HepG2 (cell line): ENCODE measurements around the gene TMX3. TPM values are rescaled to one million over a fixed set of nuclear protein-coding genes. Genes with fewer than 3 reads are reported as not detected.

ENCODE experiments used
- ATAC-seq: fragments of 200-7000 bp; cut with Tn5 transposase; 3 replicates; pipeline ENCODE4 v1.9.1; 2020; ENCODE audit warnings: mild to moderate bottlenecking, moderate library complexity
- BruUV-seq: library from RNA; stranded (reverse); fragments of 400-500 nt; replicated peaks from 2 replicates; lab custom pipeline; 2021; lab: Mats Ljungman, UMichigan
- CTCF ChIA-PET: fragments of 300-600 bp; formaldehyde crosslinking; extraction: SDS; loops from one replicate; lab custom pipeline; 2021; ENCODE audit warnings: low total read pairs, inconsistent platforms, low intra/inter-chr PET ratio; lab: Yijun Ruan, JAX
- POLR2A ChIA-PET: fragments of 350-600 bp; sonication (Branson Sonifier 250); formaldehyde crosslinking; loops from one replicate; lab custom pipeline; 2020; ENCODE audit warnings: antibody characterized with exemption, inconsistent platforms; lab: Yijun Ruan, JAX
- DNase-seq: peaks from one replicate; pipeline ENCODE4 v3.0.0-alpha.2; 2015; ENCODE audit warnings: low spot score
- FAIRE-seq: peaks from 3 replicates; lab custom pipeline; 2011; peaks lifted over from hg19 to GRCh38; lab: Jason Lieb, UNC
- H2AFZ ChIP-seq: one replicate; pipeline ENCODE4 v1.6.1; 2011; ENCODE audit warnings: low read length, inconsistent platforms
- H3K27ac ChIP-seq: fragments of 300-600 bp; 3 replicates; pipeline ENCODE4 v1.8.0; 2011; ENCODE audit warnings: mixed run types, mild to moderate bottlenecking, mixed read lengths, low read length, inconsistent platforms; ENCODE audit not compliant: insufficient read depth; ENCODE audit errors: extremely low read length
- H3K27me3 ChIP-seq, 2 experiments: fragments of 200-600 bp in 1 of 2; 2 replicates in 1 of 2; 3 replicates in 1 of 2; pipeline versions ENCODE4 v1.6.0 to v1.8.0; 2011; ENCODE audit warnings: low read length in 2 of 2, mild to moderate bottlenecking in 2 of 2, moderate library complexity in 2 of 2, inconsistent platforms in 1 of 2; ENCODE audit not compliant: insufficient read depth in 2 of 2, control insufficient read depth in 1 of 2
- H3K36me3 ChIP-seq, 2 experiments: fragments of 200-600 bp in 1 of 2; replicated peaks in 1 of 2; 2 replicates in 1 of 2; 3 replicates in 1 of 2; pipeline versions ENCODE4 v1.5.1 to v1.8.0; 2011; ENCODE audit warnings: low read length in 2 of 2, inconsistent platforms in 1 of 2; ENCODE audit not compliant: insufficient read depth in 2 of 2, control insufficient read depth in 1 of 2
- H3K4me1 ChIP-seq: 2 replicates; pipeline ENCODE4 v1.5.1; 2012; ENCODE audit warnings: low read length, inconsistent platforms; ENCODE audit not compliant: insufficient read depth
- H3K4me2 ChIP-seq: 2 replicates; pipeline ENCODE4 v1.6.0; 2011; ENCODE audit warnings: low read depth, low read length, inconsistent platforms
- H3K4me3 ChIP-seq, 3 experiments: fragments of 200-600 bp in 1 of 3; sonication (generic), shearing (Covaris generic) in 1 of 3; replicated peaks in 1 of 3; 2 replicates each; pipeline ENCODE4 v1.5.1; 2011 to 2016; ENCODE audit warnings: low read length in 3 of 3, inconsistent platforms in 2 of 3, low read depth in 2 of 3, mild to moderate bottlenecking in 2 of 3, control low read depth in 1 of 3, mixed read lengths in 1 of 3; ENCODE audit not compliant: insufficient read depth in 1 of 3
- H3K79me2 ChIP-seq: one replicate; pipeline ENCODE4 v1.6.1; 2011; ENCODE audit warnings: low read length, inconsistent platforms; ENCODE audit not compliant: insufficient read depth
- H3K9ac ChIP-seq: 2 replicates; pipeline ENCODE4 v1.6.0; 2011; ENCODE audit warnings: mild to moderate bottlenecking, low read depth, low read length, inconsistent platforms; ENCODE audit not compliant: insufficient read depth
- H3K9me3 ChIP-seq: 2 replicates; pipeline ENCODE4 v1.5.1; 2012; ENCODE audit warnings: mild to moderate bottlenecking, low read length
- H4K20me1 ChIP-seq: 2 replicates; pipeline ENCODE4 v1.6.0; 2011; ENCODE audit warnings: inconsistent platforms, mild to moderate bottlenecking, low read length, moderate library complexity; ENCODE audit not compliant: insufficient read depth
- BCL3 ChIP-seq: sonication (generic); formaldehyde crosslinking; IDR thresholded peaks from 2 replicates; pipeline ENCODE4 v1.5.1; 2020; ENCODE audit warnings: mild to moderate bottlenecking, missing genetic modification reagents, moderate library complexity
- CENPT ChIP-seq: sonication (generic); formaldehyde crosslinking; IDR thresholded peaks from 2 replicates; pipeline ENCODE4 v1.8.0; 2022; ENCODE audit warnings: low read depth, mild to moderate bottlenecking, moderate library complexity, missing genetic modification reagents
- JARID2 ChIP-seq: sonication (generic); formaldehyde crosslinking; IDR thresholded peaks from 2 replicates; pipeline ENCODE4 v1.8.1; 2023; ENCODE audit warnings: missing genetic modification reagents, inconsistent platforms; ENCODE audit not compliant: insufficient replicate concordance
- NFRKB ChIP-seq: fragments of 450-650 bp; IDR thresholded peaks from 2 replicates; pipeline ENCODE4 v1.6.1; 2017
- PHF5A ChIP-seq: IDR thresholded peaks from one replicate; pipeline ENCODE4 v1.6.1; 2018; ENCODE audit warnings: low read depth, missing genetic modification reagents; ENCODE audit not compliant: unreplicated experiment
- SNAI1 ChIP-seq: sonication (generic); formaldehyde crosslinking; IDR thresholded peaks from 2 replicates; pipeline ENCODE4 v1.5.0; 2020; ENCODE audit warnings: mild to moderate bottlenecking, missing genetic modification reagents, borderline replicate concordance
- TFDP1 ChIP-seq: IDR thresholded peaks from 2 replicates; pipeline ENCODE4 v1.6.1; 2016; ENCODE audit warnings: missing compliant biosample characterization, missing genetic modification reagents, borderline replicate concordance
- ZNF224 ChIP-seq: sonication (generic); formaldehyde crosslinking; IDR thresholded peaks from 2 replicates; pipeline ENCODE4 v1.5.0; 2020; ENCODE audit warnings: mild to moderate bottlenecking, missing genetic modification reagents
- ZNF430 ChIP-seq: sonication (generic); formaldehyde crosslinking; IDR thresholded peaks from 2 replicates; pipeline ENCODE4 v1.9.0; 2021; ENCODE audit warnings: mild to moderate bottlenecking, missing genetic modification reagents
- ZNF891 ChIP-seq: sonication (generic); formaldehyde crosslinking; IDR thresholded peaks from 2 replicates; pipeline ENCODE4 v1.5.0; 2020; ENCODE audit warnings: mild to moderate bottlenecking, missing genetic modification reagents
- WGBS: methylation state at CpG from one replicate; pipeline ENCODE4 v1.1.6; 2017; ENCODE audit warnings: low lambda C conversion rate; 5-methylcytosine and 5-hydroxymethylcytosine counted together
- in situ Hi-C: cut with HindIII; loops from 2 replicates; pipeline ENCODE4 v1.10.0; 2017; ENCODE audit warnings: low pct_unique_long_range_greater_than_20kb; ENCODE audit not compliant: extremely low pct_ligation_motif_present
- intact Hi-C: fragments of 100-400 bp; cut with micrococcal nuclease; formaldehyde crosslinking; loops from one replicate; pipeline ENCODE4 v1.10.0; 2022; ENCODE audit not compliant: unreplicated experiment
- polyA plus RNA-seq, 8 experiments: library from polyadenylated mRNA; depleted of rRNA in 3 of 8; stranded (reverse) in 7 of 8; unstranded in 1 of 8; fragments of >200 nt; fragmentation: Illumina TruSeq in 4 of 8; extraction: Trizol in 4 of 8; gene quantifications; 2 replicates each; pipeline versions ENCODE4 v1.2.1 to v1.2.3, GENCODE V29; 2011 to 2016; ENCODE audit warnings: low read depth in 4 of 8, missing spikeins in 1 of 8, mixed read lengths in 1 of 8; ENCODE audit not compliant: insufficient read depth in 1 of 8
- total RNA-seq, 5 experiments: library from RNA; depleted of rRNA; stranded (reverse); fragments of >200 nt; fragmentation: Illumina TruSeq; extraction: Trizol; gene quantifications; 2 replicates each; pipeline ENCODE4 v1.2.3, GENCODE V29; 2016; ENCODE audit warnings: low read depth in 1 of 5
- TF ChIP-seq, protein P1 (sequence below): sonication (generic); formaldehyde crosslinking; IDR thresholded peaks from 2 replicates; pipeline ENCODE4 v1.4.0; 2020; ENCODE audit warnings: missing genetic modification reagents
- TF ChIP-seq, protein P2 (sequence below): fragments of 450-650 bp; IDR thresholded peaks from 2 replicates; pipeline ENCODE4 v1.6.1; 2017; ENCODE audit warnings: mild to moderate bottlenecking

The TMX3 gene
- total and polyA plus RNA-seq, 2 of the 13 experiments (the other 11 are each of a cell fraction or from before 2014, with no cell fraction given): 12.9 to 25.0 TPM

DNA sequence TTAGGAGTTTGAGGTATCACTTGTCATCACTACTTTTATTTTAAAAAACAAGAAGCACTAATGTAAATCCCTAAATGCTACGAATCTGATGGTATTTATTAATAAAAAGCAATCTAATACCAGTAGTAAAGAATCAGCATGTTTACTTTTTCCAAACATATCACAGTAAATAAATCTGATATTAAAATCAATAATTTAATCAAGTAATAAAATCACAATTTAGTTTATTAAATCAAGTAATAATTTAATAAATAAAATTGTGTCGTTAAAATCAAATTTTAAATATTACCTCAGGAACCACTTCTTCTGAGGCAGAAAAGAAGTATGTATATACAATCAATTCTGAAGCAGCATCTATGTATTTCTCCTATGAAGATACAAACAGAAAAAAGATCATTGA is 18.0 kb downstream of the TMX3 start (continued):
- TF ChIP-seq, protein P1, sequence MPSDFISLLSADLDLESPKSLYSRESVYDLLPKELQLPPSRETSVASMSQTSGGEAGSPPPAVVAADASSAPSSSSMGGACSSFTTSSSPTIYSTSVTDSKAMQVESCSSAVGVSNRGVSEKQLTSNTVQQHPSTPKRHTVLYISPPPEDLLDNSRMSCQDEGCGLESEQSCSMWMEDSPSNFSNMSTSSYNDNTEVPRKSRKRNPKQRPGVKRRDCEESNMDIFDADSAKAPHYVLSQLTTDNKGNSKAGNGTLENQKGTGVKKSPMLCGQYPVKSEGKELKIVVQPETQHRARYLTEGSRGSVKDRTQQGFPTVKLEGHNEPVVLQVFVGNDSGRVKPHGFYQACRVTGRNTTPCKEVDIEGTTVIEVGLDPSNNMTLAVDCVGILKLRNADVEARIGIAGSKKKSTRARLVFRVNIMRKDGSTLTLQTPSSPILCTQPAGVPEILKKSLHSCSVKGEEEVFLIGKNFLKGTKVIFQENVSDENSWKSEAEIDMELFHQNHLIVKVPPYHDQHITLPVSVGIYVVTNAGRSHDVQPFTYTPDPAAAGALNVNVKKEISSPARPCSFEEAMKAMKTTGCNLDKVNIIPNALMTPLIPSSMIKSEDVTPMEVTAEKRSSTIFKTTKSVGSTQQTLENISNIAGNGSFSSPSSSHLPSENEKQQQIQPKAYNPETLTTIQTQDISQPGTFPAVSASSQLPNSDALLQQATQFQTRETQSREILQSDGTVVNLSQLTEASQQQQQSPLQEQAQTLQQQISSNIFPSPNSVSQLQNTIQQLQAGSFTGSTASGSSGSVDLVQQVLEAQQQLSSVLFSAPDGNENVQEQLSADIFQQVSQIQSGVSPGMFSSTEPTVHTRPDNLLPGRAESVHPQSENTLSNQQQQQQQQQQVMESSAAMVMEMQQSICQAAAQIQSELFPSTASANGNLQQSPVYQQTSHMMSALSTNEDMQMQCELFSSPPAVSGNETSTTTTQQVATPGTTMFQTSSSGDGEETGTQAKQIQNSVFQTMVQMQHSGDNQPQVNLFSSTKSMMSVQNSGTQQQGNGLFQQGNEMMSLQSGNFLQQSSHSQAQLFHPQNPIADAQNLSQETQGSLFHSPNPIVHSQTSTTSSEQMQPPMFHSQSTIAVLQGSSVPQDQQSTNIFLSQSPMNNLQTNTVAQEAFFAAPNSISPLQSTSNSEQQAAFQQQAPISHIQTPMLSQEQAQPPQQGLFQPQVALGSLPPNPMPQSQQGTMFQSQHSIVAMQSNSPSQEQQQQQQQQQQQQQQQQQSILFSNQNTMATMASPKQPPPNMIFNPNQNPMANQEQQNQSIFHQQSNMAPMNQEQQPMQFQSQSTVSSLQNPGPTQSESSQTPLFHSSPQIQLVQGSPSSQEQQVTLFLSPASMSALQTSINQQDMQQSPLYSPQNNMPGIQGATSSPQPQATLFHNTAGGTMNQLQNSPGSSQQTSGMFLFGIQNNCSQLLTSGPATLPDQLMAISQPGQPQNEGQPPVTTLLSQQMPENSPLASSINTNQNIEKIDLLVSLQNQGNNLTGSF: no peak
- no peak for TF ChIP-seq CENPT (CRISPR knock-in tag)
- TF ChIP-seq, all 625 proteins: peak for 0

GRCh38 chr18:68694316-68694715 is 20.6 kb downstream of the TMX3 start:
- 90% methylated on average over 7 of the region's 11 CpGs for WGBS
- FAIRE-seq: no peak
- intact Hi-C loops (no loop called here), in situ Hi-C loops (no loop called here)
- ChIA-PET CTCF (no interaction called here), POLR2A (no interaction called here)
- no peaks in the 10 kb centered on the region for H3K9me3 ChIP-seq
- H3K79me2 ChIP-seq: no peaks in the 10 kb centered on the region
- H3K4me3 ChIP-seq: no peak overlapping the region
- H3K4me2 ChIP-seq: no peak overlapping the region
- H3K9ac ChIP-seq: no peak overlapping the region
- DNase-seq: no peak
- H2AFZ ChIP-seq: no peak overlapping the region
- no peaks in the 10 kb centered on the region for H4K20me1 ChIP-seq
- H3K36me3 ChIP-seq: peaks cover 8 to 36% of the 10 kb centered on the region in 2 experiments
- no peaks in the 10 kb centered on the region for H3K27me3 ChIP-seq
- no peaks in the 10 kb centered on the region for H3K4me1 ChIP-seq
- no TSS peak for BruUV-seq
- no peak overlapping the region for H3K27ac ChIP-seq
- ATAC-seq: no peak
- no peak for TF ChIP-seq SNAI1 (CRISPR knock-in tag)
- no peak for TF ChIP-seq PHF5A (CRISPR knock-in tag)
- TF ChIP-seq ZNF224 (CRISPR knock-in tag): no peak
- no peak for TF ChIP-seq TFDP1
- no peak for TF ChIP-seq ZNF891
- no peak for TF ChIP-seq JARID2
- no peak for TF ChIP-seq NFRKB
- no peak for TF ChIP-seq ZNF430 (CRISPR knock-in tag)
- TF ChIP-seq, protein P2, sequence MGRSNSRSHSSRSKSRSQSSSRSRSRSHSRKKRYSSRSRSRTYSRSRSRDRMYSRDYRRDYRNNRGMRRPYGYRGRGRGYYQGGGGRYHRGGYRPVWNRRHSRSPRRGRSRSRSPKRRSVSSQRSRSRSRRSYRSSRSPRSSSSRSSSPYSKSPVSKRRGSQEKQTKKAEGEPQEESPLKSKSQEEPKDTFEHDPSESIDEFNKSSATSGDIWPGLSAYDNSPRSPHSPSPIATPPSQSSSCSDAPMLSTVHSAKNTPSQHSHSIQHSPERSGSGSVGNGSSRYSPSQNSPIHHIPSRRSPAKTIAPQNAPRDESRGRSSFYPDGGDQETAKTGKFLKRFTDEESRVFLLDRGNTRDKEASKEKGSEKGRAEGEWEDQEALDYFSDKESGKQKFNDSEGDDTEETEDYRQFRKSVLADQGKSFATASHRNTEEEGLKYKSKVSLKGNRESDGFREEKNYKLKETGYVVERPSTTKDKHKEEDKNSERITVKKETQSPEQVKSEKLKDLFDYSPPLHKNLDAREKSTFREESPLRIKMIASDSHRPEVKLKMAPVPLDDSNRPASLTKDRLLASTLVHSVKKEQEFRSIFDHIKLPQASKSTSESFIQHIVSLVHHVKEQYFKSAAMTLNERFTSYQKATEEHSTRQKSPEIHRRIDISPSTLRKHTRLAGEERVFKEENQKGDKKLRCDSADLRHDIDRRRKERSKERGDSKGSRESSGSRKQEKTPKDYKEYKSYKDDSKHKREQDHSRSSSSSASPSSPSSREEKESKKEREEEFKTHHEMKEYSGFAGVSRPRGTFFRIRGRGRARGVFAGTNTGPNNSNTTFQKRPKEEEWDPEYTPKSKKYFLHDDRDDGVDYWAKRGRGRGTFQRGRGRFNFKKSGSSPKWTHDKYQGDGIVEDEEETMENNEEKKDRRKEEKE: no peak
- no peak for TF ChIP-seq BCL3 (CRISPR knock-in tag)
